SW 1271 (cell line): Measurements from ENCODE around the gene RBMX.
"Not testable (repeated sequence)": the region's sequence is repeated elsewhere in the genome, so short reads cannot be mapped to it uniquely, and the experiment has no call there.

Source experiments
- DNase-seq, 2 experiments: peaks; one replicate each; lab custom pipeline; 2025; lab: John Stamatoyannopoulos, UW

Gene RBMX

DNA sequence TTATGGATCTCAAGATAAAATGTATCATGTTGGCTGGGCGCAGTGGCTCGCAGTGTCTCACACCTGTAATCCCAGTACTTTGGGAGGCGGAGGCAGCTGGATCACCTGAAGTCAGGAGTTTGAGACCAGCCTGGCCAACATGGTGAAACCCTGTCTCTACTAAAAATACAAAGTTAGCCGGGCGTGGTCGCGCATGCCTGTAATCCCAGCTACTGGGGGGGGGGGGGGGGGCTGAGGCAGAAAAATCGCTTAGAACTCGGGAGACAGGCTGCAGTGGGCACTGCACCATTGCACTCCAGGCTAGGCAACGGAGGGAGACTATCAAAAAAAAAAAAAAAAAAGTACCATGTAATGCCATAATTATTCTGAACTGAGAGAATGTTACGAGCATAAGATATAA is 2.1 kb downstream of the RBMX start:
- DNase-seq = no peak

DNA sequence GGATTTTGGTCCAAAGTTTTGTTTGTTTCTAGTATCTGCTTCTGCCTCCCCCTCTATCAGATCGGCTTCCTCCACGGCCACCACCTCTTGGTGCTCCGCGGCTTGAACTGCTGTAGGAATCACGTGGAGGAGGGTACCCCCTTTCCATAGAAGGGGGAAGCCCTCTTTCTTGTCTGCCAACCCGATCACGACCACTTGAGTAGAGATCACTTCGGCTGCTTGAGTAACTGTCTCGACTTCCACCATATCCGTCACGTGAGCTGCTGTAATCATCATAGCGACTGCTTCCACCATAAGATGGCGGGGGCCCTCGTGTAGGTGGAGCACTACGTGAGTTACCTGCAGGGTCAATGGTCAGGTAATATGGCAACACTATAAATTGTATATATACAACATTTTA is 6.4 kb downstream of the RBMX start:
- DNase-seq = not testable (repeated sequence)

DNA sequence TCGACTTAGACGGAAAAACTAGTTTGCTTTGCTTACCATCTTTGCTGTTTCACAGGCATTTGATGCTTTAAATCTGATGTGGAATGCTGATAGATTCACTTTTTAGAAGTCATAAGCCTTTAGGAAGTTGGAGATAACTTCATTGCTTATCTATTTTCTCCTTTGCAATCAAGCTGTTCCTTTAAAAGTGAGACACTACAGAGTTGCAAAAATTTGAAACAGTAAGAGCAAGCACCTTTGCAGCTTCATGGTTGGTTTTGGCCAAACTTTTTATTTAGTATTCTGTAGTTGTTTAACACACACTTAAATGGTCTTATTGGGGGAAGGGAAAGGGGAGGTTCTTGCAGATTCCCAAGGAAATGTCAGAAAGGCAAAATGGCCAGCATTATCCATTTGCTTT is 7.3 kb downstream of the RBMX start:
- DNase-seq = not testable (repeated sequence)

DNA sequence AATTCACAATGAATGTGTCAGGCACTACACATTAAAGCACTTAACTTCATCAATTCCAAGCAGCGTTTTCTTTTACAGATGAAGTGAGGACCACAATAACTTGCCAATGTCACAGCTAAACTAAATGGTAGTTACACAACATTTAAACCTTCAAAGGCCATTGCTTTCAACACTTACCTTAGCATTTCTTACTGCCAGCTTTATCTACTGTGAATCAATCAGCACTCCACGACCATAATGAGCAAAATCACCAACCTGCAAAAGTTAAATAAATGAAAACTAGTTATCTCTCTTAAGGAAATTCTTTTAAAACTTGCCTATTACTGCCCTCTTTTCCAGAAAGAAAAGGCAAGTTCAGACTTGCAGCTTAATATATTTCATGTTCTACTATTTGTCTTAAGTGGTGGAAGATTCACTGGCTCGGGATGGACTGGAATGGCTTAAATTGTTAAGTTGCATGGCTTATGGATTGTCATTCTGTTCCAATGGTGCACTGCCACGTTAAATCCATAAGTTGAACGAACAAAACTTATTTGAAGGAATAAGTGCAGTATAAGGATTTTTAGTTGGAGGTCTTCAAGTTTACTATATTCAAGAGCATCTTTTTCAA is 8.3 kb downstream of the RBMX start:
- DNase-seq = no peak

DNA sequence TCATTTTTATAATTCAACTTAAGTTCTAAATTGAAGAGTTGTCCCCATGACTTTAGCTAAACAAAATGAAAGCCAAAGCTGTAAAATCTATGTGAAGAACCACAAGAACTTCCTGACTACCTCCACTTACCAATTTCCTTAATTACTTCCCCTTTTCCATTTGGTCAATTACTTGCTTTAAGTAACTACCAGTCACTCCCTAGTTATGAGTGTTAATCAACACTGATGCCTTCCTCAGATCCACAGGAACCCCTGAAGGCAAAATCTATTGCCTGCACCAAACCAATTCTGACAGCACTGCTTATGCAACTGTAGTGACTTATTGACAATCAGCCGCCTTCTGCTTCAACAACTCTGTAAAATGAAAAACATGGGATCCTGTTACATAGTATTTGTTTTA is 10.5 kb downstream of the RBMX start:
- DNase-seq = no peak

DNA sequence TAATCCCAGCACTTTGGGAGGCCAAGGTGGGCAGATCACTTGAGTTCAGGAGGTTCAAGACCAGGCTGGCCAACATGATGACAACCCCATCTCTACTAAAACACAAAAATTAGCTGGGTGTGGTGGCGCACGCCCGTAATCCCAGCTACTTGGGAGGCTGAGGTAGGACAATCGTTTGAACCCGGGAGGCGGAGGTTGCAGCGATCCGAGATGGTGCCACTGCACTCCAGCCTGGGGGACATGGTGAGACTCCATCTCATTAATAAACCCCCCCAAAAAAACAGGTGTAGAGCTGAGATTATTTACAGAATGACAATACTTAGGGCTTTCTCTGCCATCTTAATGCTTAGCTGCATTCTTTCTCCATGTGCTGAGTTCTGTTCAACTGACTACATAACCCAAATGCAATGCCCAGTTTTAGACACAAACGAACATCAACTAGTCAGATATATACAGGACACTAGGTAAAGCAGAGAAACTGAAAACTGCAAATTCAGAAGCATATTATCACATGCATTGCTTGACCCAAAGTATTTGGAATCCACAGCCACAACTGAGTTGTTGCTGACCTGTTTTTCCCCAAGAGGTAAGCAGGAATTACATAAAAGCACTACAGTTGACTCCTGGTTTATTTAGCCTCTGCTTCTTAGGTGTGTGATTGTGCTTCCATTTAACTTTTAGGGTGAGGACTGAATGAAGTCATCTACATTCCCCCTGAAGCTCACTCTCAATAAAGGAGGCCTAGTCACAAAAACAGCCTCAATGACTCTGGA is 12.1 kb downstream of the RBMX start:
- no peak for DNase-seq

DNA sequence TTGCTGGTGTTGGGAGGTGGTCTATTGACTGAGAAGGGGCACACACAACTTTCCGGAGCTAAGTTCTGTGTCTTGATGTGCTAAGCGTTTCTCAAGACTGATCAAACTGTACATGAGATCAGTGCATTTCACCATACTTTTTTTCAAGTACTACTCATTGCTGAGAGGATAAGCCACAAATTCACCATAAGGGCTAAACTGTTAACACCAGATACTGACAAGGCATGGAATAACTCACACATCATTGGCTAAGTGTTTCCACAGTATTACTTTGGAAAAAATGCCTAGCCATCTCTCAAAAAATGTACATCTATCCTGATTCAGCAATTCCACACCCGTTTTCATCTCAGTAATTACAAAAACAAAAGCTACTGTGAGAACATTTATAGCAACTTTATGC is 13.0 kb downstream of the RBMX start:
- DNase-seq = no peak

DNA sequence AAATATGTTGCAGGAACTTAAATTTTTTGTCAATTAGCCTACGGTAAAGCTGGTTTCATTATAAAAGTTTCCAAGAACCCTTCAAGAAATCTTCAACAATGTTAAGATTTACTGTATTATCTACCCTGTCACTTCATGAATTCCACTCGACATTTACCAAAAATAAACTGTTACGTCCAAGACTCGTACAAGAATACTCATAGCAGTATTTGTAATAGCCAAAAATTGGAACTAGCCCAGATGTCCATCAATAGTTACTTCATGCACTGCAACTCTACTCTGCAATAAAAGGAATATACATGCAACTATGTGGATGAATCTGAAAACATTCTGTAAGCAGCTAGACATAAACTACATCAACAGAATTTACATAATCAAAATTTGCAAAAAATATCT is 13.4 kb downstream of the RBMX start:
- no peak for DNase-seq

DNA sequence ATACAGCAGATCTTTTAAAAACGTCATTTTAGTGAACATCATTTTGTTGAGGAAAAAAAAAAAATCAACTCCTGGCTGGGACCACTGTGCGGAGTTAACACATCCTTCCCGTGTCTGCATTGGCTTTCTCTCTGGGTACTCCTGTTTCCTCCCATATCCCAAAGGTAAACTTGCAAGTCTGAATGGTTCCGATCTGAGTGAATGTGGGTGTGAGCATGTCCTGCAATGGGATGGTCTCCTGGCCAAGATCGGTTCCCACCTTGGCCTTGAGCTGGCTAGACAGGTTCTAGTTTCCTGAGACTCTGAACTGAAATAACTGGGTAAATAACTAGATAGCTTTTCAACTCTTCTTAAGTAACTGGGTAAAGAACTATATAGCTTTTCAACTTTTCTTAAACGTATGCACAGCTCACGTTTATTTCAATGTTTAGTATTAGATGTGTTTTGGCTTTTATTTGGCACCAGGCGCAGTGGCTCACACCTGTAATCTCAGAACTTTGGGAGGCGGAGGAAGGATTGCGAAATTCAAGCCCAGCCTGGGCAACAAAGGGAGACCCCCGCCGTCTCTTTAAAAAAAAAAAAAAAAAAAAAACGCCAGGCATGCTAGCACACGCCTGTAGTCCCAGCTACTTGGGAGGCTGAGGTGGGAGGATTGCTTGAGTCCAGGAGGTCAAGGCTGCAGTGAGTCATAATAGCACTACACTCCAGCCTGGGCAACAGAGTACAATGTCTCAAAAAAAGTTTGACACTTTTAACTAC is 14.0 kb downstream of the RBMX start:
- DNase-seq = no peak

DNA sequence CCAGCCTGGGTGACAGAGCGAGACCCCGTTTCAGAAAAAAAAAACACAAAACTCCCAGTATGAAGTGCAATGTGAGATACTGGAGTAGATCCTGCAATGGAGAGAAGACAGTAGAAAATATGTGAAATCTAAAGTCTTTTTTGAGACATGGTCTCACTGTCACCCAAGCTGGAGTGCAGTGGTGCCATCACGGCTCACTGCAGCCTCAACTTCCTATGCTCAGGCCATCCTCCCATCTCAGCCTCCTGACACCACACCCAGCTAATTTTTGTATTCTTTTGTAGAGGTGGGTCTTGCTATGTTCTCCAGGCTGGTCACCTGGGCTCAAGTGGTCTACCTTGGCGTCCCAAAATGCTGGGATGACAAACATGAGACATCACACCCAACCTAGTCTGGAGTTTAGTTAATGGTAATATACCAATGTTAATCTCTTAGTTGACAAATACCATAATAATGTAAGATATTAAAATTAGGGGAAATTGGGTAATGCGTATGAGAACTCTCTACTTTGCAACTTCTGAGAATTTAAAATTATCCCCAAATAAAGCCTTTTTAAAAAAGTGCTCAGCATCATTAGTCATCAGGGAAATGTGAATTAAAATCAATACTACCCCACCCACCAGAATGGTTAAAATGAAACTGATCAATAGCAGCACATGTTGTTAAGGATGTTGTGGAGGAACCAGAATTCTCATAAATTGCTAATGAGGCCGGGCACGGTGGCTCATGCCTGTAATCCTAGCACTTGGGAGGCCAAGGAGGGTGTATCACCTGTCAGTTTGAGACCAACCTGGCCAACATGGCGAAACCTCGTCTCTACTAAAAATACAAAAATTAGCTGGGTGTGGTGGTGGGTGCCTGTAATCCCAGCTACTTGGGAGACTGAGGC is 15.0 kb downstream of the RBMX start:
- no peak for DNase-seq

DNA sequence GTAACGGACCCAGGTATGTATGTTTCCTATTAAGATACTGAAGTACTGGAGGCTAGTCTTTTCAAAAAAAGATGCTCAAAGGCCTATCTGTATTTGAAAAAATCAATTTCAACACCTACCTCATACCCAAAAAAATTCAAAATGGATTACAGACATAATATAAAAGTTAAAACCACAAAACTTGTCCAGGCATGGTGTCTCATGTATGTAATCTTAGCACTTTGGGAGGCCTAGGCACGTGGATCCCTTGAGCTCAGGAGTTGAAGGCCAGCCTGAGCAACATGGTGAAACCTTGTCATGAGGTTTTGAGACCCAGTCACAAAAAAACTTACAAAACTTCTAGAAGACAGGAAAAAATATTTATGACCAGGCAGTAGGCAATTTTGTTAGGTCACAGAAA is 16.7 kb downstream of the RBMX start:
- DNase-seq = no peak

DNA sequence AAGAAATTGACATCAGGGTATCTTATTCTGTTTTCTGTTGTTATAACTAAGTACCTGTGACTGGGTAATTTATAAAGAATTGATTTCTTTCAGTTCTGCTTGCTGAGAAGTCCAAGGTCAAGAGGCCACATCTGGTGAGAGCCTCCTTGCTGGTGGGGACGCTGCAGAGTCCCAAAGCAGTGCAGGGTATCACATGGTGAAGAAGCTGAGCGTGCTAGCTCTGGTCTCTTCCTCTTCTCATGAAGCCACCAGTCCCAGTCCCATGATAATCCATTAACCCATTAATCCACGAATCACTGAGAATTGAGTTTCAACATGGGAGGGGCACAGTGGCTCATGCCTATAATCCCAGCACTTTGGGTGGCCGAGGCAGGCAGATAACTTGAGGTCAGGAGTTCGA is 18.0 kb downstream of the RBMX start:
- no peak for DNase-seq

DNA sequence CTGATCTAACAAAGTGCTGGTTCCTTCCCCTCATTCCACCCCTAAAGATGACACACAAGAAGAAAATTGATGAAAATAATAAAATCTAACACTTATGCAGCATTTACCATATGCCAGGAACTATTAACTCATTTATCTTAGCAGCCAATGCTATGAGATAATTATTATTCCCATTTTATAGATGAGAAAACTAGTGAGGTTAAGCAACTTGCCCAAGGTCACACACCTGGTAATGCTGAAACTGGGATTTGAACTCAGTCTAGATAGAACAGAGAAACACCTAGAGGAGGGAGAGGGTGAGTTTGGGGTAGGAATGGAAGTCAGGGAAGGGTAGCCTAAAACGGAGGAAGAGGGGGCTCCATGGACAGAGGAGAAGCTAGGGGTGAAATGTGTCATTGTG is 18.6 kb downstream of the RBMX start:
- no peak for DNase-seq

DNA sequence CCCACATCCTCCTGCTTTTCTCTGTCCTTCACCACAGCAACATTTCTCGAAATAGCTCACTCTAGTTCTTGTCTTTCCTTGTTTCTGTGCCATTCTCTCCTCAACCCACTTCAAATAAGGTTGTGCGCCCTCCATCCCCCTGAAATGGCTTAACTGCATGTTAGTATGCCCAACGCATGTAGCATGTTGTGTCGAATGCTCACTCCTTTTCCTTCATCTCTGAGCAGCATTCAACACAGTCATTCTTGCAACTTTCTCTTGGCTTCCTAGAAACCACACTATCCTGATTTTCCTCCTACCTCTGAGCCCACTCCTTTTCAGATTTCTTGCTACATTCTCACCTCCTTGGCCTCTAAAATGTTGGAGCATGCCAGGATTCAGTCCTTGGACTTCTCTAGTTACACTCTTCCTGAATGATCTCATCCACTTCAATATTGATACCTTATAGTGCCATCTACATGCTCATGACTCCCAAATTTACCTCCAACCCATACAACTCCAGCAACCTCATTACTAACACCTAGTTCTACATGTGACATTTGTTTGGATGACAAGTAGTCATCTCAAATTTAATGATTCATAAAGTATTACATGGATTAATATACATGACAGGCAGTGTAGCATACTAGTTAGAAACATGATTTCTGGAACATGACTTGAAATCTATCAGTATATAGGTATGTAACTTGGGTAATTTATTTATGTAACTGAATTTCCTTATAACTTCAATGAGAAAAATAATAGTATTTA is 22.3 kb downstream of the RBMX start:
- DNase-seq = no peak

DNA sequence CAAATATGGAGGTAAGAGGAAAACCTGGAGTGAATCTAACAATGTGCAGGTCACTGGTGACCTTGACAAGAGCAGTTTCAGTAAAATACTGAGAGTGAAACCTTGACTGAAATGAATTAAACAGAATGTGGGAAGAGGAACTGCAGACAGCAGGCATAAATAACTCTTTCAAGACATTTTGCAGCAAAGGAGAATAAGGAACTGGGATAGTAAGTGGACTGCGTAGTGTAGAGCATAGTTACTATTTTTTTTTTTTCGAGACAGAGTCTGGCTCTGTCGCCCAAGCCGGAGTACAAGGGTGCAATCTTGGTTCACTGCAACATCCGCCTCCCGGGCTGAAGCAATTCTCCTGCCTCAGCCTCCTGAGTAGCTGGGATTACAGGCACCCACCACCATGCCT is 24.0 kb downstream of the RBMX start:
- DNase-seq = no peak

DNA sequence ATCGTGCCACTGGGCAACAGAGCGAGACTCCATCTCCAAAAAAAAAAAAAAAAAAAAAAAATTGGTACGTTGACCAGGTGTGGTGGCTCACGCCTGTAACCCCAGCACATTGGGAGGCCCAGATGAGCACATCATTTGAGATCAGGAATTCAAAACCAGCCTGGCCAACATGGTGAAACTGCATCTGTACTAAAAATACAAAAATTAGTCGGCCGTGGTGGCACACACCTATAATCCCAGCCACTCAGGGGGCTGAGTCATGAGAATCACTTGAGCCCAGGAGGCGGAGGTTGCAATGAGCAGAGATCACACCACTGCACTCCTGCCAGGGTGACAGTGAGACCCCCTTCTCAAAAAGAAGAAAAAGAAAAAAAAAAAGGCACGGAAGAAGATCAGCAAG is 24.5 kb downstream of the RBMX start:
- no peak for DNase-seq

DNA sequence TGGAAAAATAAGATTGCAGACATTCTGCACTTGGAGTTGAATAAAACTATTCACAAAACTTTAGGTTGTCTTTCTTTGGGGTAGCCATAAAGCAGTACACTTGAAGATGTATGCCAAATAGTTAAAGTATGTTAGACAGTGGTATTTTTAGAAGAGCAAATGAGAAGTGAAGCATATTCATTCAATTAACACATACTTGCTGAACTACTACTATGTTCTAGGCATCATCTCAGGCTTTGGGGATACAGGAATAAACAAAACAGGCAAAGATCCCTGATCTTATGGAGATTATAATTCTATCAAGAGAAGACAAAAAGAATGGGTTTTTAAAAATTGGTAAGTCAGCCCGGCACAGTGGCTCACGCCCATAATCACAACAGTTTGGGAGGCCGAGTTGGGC is 29.0 kb downstream of the RBMX start:
- DNase-seq = no peak

DNA sequence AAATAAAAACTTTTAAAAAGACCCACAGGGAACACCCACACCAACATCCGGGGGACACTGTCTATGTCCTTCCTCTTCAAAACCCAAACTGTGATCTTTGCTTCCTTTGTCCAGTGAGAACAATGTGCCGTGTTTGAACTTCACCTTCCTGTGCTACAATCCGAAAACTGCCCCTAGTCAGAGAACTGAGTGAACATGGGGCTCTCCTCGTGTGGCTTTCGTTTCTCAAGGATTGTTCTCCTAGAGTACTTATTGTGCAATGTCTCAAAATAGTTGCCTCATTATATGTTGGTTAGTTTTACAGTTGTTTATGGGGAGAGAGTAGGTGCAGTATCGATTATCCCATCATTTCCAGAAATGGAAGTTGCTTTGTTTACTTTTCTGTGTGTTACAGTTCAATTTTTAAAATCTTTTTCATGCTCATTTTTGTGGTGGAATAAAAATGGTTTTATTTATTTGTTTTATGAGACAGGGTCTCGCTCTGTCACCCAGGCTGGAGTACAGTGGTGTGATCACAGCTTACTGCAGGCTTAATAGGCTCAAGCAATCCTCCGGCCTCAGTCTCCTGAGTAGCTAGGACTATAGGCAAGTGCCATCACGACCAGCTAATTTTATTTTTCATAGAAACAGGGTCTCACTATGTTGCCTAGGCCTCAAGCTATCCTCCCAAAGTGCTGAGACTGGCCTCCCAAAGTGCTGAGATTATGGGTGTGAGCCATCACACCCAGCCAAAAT is 29.9 kb downstream of the RBMX start:
- DNase-seq = no peak

DNA sequence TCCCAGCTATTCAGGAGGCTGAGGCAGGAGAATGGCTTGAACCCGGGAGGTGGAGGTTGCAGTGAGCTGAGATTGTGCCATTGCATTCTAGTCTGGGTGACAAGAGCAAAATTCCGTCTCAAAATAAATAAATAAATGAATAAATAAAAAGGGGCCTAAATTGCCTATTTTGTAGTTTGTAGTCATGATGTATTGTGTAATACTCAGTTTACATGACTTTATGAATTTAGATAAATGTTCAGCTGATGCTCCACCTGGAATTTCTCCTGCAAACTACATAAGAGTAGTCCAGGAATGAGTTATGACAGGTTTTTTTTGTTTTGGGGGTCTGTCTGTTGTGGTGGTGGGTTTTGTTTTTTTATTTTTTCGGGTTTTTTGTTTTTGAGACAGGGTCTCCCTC is 31.1 kb downstream of the RBMX start:
- no peak for DNase-seq

DNA sequence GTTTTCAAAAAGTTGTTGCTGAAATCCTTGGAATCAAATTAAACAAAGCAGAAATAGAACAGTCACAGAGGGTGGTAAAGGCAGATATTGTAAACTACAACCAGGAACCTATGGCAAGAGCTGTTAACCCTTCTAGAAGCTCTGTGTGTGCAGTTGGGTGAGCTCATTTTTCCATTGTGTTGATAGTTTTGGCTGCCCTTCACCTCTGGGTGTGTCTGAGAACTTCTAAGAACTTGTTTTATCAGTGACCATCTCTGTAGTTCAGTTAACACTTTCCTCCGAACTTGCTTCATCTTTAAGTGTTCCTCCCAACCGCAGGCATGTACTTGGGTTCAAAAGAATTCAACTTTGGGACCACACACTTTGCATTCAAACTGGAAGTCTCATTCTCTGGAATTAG is 32.7 kb downstream of the RBMX start:
- DNase-seq = no peak

DNA sequence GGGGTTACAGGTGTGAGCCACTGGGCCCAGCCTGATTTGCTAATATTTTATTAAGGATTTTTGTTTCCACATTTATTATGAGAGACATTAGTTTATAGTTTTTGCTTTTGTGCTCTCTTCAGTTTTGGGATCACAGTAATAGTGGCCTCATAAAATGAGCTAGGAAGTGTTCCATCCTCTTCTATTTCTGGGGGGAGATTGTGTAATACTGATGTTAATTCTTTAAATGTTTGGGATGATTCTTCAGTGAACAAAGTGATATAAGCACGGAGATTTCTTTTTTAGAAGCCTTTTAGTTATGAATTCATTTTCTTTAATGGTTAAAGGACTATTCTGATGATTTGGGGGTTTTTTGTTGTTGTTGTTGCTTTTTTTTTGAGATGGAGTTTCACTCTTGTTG is 41.3 kb downstream of the RBMX start:
- no peak for DNase-seq
